ENCODE measurements around the gene S100PBP. TPM values are rescaled to one million over a fixed set of nuclear protein-coding genes. Genes with fewer than 3 reads are reported as not detected.

The S100PBP gene
- total RNA-seq, 1 donor from 2014 or later: 50.2 TPM

- H3K4me3 Mint-ChIP-seq (ENCODE audit: low read depth): no peak overlapping the region
- intact Hi-C loops (cut with micrococcal nuclease): no loop called here
- peaks cover 54% of the 10 kb centered on the region for H3K27me3 Mint-ChIP-seq (ENCODE audit: low read depth)
Measured at GRCh38 chr1:32890516-32891240, 73.2 kb downstream of the S100PBP start.

GRCh38 chr1:32891241-32891570, 73.8 kb downstream of the S100PBP start:
- Mint-ChIP-seq H3K9me3 (no peaks in the 10 kb centered on the region), H3K27me3 (ENCODE audit: low read depth) (peaks cover 54% of the 10 kb centered on the region), H3K36me3 (ENCODE audit: low read depth) (no peaks in the 10 kb centered on the region), H3K4me3 (ENCODE audit: low read depth) (no peak overlapping the region), H3K4me1 (ENCODE audit: low read depth) (peaks cover 3% of the 10 kb centered on the region), H3K27ac (no peak overlapping the region)
- DNase-seq (ENCODE audit: low spot score): no peak
- intact Hi-C loops (cut with micrococcal nuclease): no loop called here

More at GRCh38 chr1:32890516-32891240, 73.2 kb downstream of the S100PBP start:
- no peaks in the 10 kb centered on the region for H3K9me3 Mint-ChIP-seq
- H3K36me3 Mint-ChIP-seq (ENCODE audit: low read depth): no peaks in the 10 kb centered on the region
- H3K27ac Mint-ChIP-seq: no peak overlapping the region
- H3K4me1 Mint-ChIP-seq (ENCODE audit: low read depth): peaks cover 3% of the 10 kb centered on the region
- DNase-seq (ENCODE audit: low spot score): no peak

- H3K36me3 Mint-ChIP-seq (ENCODE audit: low read depth): no peaks in the 10 kb centered on the region
- H3K4me1 Mint-ChIP-seq (ENCODE audit: low read depth): peaks cover 3% of the 10 kb centered on the region
- no peak overlapping the region for H3K4me3 Mint-ChIP-seq (ENCODE audit: low read depth)
- H3K27ac Mint-ChIP-seq: no peak overlapping the region
- H3K27me3 Mint-ChIP-seq (ENCODE audit: low read depth): peaks cover 53% of the 10 kb centered on the region
- DNase-seq (ENCODE audit: low spot score): no peak
- intact Hi-C loops (cut with micrococcal nuclease): no loop called here
- H3K9me3 Mint-ChIP-seq: no peaks in the 10 kb centered on the region
Measured at GRCh38 chr1:32891630-32892029, 74.2 kb downstream of the S100PBP start.

GRCh38 chr1:32892368-32893197, 75.1 kb downstream of the S100PBP start:
- Mint-ChIP-seq H3K4me1 (ENCODE audit: low read depth) (peaks cover 3% of the 10 kb centered on the region), H3K9me3 (no peaks in the 10 kb centered on the region), H3K4me3 (ENCODE audit: low read depth) (peak overlapping the region; percentile 35), H3K27me3 (ENCODE audit: low read depth) (peaks cover 51% of the 10 kb centered on the region), H3K27ac (no peak overlapping the region), H3K36me3 (ENCODE audit: low read depth) (no peaks in the 10 kb centered on the region)
- no peak for DNase-seq (ENCODE audit: low spot score)
- intact Hi-C loops (cut with micrococcal nuclease): no loop called here

- Mint-ChIP-seq H3K27me3 (ENCODE audit: low read depth) (peaks cover 48% of the 10 kb centered on the region), H3K9me3 (no peaks in the 10 kb centered on the region), H3K36me3 (ENCODE audit: low read depth) (no peaks in the 10 kb centered on the region), H3K27ac (no peak overlapping the region), H3K4me3 (ENCODE audit: low read depth) (peak overlapping the region; percentile 53), H3K4me1 (ENCODE audit: low read depth) (peaks cover 3% of the 10 kb centered on the region)
- intact Hi-C loops (cut with micrococcal nuclease): no loop called here
- DNase-seq (ENCODE audit: low spot score): no peak
Measured at GRCh38 chr1:32893198-32894018, 76.0 kb downstream of the S100PBP start.

- no peak for DNase-seq (ENCODE audit: low spot score)
- Mint-ChIP-seq H3K27ac (no peak overlapping the region), H3K27me3 (ENCODE audit: low read depth) (peaks cover 52% of the 10 kb centered on the region), H3K4me1 (ENCODE audit: low read depth) (peaks cover 3% of the 10 kb centered on the region), H3K4me3 (ENCODE audit: low read depth) (peak overlapping the region; percentile 6), H3K9me3 (no peaks in the 10 kb centered on the region), H3K36me3 (ENCODE audit: low read depth) (no peaks in the 10 kb centered on the region)
- intact Hi-C loops (cut with micrococcal nuclease): no loop called here
Measured at GRCh38 chr1:32894019-32894600, 76.7 kb downstream of the S100PBP start.

GRCh38 chr1:32894681-32895080, 77.2 kb downstream of the S100PBP start:
- intact Hi-C loops (cut with micrococcal nuclease): no loop called here
- Mint-ChIP-seq H3K4me1 (ENCODE audit: low read depth) (peaks cover 3% of the 10 kb centered on the region), H3K4me3 (ENCODE audit: low read depth) (no peak overlapping the region), H3K27ac (no peak overlapping the region), H3K27me3 (ENCODE audit: low read depth) (peaks cover 52% of the 10 kb centered on the region), H3K9me3 (no peaks in the 10 kb centered on the region), H3K36me3 (ENCODE audit: low read depth) (no peaks in the 10 kb centered on the region)
- DNase-seq (ENCODE audit: low spot score): no peak

GRCh38 chr1:32895325-32896215, 78.1 kb downstream of the S100PBP start:
- H3K27ac Mint-ChIP-seq: no peak overlapping the region
- peaks cover 52% of the 10 kb centered on the region for H3K27me3 Mint-ChIP-seq (ENCODE audit: low read depth)
- DNase-seq (ENCODE audit: low spot score): no peak
- H3K4me3 Mint-ChIP-seq (ENCODE audit: low read depth): no peak overlapping the region
- peaks cover 3% of the 10 kb centered on the region for H3K4me1 Mint-ChIP-seq (ENCODE audit: low read depth)
- intact Hi-C loops (cut with micrococcal nuclease): no loop called here
- H3K9me3 Mint-ChIP-seq: no peaks in the 10 kb centered on the region
- no peaks in the 10 kb centered on the region for H3K36me3 Mint-ChIP-seq (ENCODE audit: low read depth)

GRCh38 chr1:32896451-32896850, 79.0 kb downstream of the S100PBP start:
- Mint-ChIP-seq H3K9me3 (no peaks in the 10 kb centered on the region), H3K27me3 (ENCODE audit: low read depth) (peaks cover 49% of the 10 kb centered on the region), H3K36me3 (ENCODE audit: low read depth) (no peaks in the 10 kb centered on the region), H3K4me3 (ENCODE audit: low read depth) (no peak overlapping the region), H3K4me1 (ENCODE audit: low read depth) (peaks cover 3% of the 10 kb centered on the region), H3K27ac (no peak overlapping the region)
- intact Hi-C loops (cut with micrococcal nuclease): no loop called here
- DNase-seq (ENCODE audit: low spot score): no peak

- Mint-ChIP-seq H3K4me3 (ENCODE audit: low read depth) (no peak overlapping the region), H3K27ac (no peak overlapping the region), H3K27me3 (ENCODE audit: low read depth) (peaks cover 48% of the 10 kb centered on the region), H3K4me1 (ENCODE audit: low read depth) (peaks cover 2% of the 10 kb centered on the region), H3K9me3 (no peaks in the 10 kb centered on the region), H3K36me3 (ENCODE audit: low read depth) (no peaks in the 10 kb centered on the region)
- intact Hi-C loops (cut with micrococcal nuclease): no loop called here
- DNase-seq (ENCODE audit: low spot score): no peak
Measured at GRCh38 chr1:32897082-32898049, 79.9 kb downstream of the S100PBP start.

- no peak overlapping the region for H3K27ac Mint-ChIP-seq
- no peak overlapping the region for H3K4me3 Mint-ChIP-seq (ENCODE audit: low read depth)
- H3K9me3 Mint-ChIP-seq: no peaks in the 10 kb centered on the region
- intact Hi-C loops (cut with micrococcal nuclease): no loop called here
- no peaks in the 10 kb centered on the region for H3K36me3 Mint-ChIP-seq (ENCODE audit: low read depth)
- DNase-seq (ENCODE audit: low spot score): no peak
- H3K27me3 Mint-ChIP-seq (ENCODE audit: low read depth): peaks cover 50% of the 10 kb centered on the region
- no peaks in the 10 kb centered on the region for H3K4me1 Mint-ChIP-seq (ENCODE audit: low read depth)
Measured at GRCh38 chr1:32898056-32898455, 80.6 kb downstream of the S100PBP start.

Measured in activated T-helper 2 cell treated with anti-CD3 and anti-CD28 coated beads, Interferon-gamma antibody, Interleukin-2, Interleukin-4, amounts not matched to agents 10 μg/mL and 5 μg/mL and 100 μg/mL, durations not matched to agents 14 hours and 24 hours and 36 hours (primary cell).